Skeletal muscle tissue (tissue), 4 donors: ENCODE measurements around the gene CDH4. TPM values are rescaled to one million over a fixed set of nuclear protein-coding genes. Genes with fewer than 3 reads are reported as not detected.

Experiments
- H3K27ac ChIP-seq: one replicate; pipeline ENCODE4 v1.7.0; 2013; ENCODE audit warnings: mild to moderate bottlenecking, low read depth, low read length, inconsistent platforms
- H3K27me3 ChIP-seq, 3 donors: one replicate each; pipeline ENCODE4 v1.7.0; 2013; ENCODE audit warnings: low read length in 3 of 3; ENCODE audit not compliant: control insufficient read depth in 3 of 3, insufficient read depth in 3 of 3
- H3K36me3 ChIP-seq, 3 donors: one replicate each; pipeline ENCODE4 v1.7.0; 2013; ENCODE audit warnings: low read length in 3 of 3; ENCODE audit not compliant: control insufficient read depth in 3 of 3, insufficient read depth in 3 of 3
- H3K4me1 ChIP-seq, 3 donors: one replicate each; pipeline ENCODE4 v1.7.0; 2013; ENCODE audit warnings: low read length in 3 of 3, mild to moderate bottlenecking in 3 of 3; ENCODE audit not compliant: control insufficient read depth in 3 of 3, insufficient read depth in 3 of 3
- H3K4me3 ChIP-seq, 3 donors: one replicate each; pipeline ENCODE4 v1.7.0; 2013; ENCODE audit warnings: low read length in 3 of 3
- H3K9ac ChIP-seq, 3 donors: one replicate each; pipeline ENCODE4 v1.7.0; 2013; ENCODE audit warnings: low read length in 3 of 3, mild to moderate bottlenecking in 3 of 3, moderate library complexity in 2 of 3, low read depth in 1 of 3
- H3K9me3 ChIP-seq, 3 donors: one replicate each; pipeline ENCODE4 v1.7.0; 2013; ENCODE audit warnings: low read length in 3 of 3; ENCODE audit not compliant: control insufficient read depth in 3 of 3
- total RNA-seq: library from RNA; depleted of rRNA; stranded (reverse); fragments of >200 nt; gene quantifications from one replicate; pipeline ENCODE4 v1.2.3, GENCODE V29; 2014
- donor health status: Osteomylitis.

The CDH4 gene
- total RNA-seq, 1 donor from 2014 or later = 0.52 TPM

- no peaks in the 10 kb centered on the region for H3K9me3 ChIP-seq
- H3K27me3 ChIP-seq = peaks cover 4 to 7% (median 6%) of the 10 kb centered on the region in 3 donors
- H3K27ac ChIP-seq = no peak overlapping the region
- no peaks in the 10 kb centered on the region for H3K4me1 ChIP-seq
- no peak overlapping the region for H3K4me3 ChIP-seq
- no peaks in the 10 kb centered on the region for H3K36me3 ChIP-seq
- H3K9ac ChIP-seq = no peak overlapping the region
Measured at GRCh38 chr20:61223121-61223520, 28.9 kb upstream of the CDH4 start.

GRCh38 chr20:61230166-61230565 lies 21.9 kb upstream of the CDH4 start:
- no peaks in the 10 kb centered on the region for H3K36me3 ChIP-seq
- no peaks in the 10 kb centered on the region for H3K4me1 ChIP-seq
- peaks cover 5 to 16% (median 13%) of the 10 kb centered on the region in 3 donors for H3K9me3 ChIP-seq
- H3K27me3 ChIP-seq = peaks cover 2 to 6% (median 3%) of the 10 kb centered on the region in 3 donors
- no peak overlapping the region for H3K4me3 ChIP-seq
- H3K9ac ChIP-seq = no peak overlapping the region
- no peak overlapping the region for H3K27ac ChIP-seq

- no peaks in the 10 kb centered on the region for H3K36me3 ChIP-seq
- H3K9me3 ChIP-seq = peaks cover 5 to 16% (median 13%) of the 10 kb centered on the region in 3 donors
- H3K9ac ChIP-seq = no peak overlapping the region
- no peak overlapping the region for H3K27ac ChIP-seq
- H3K4me1 ChIP-seq = no peaks in the 10 kb centered on the region
- peaks cover 3 to 6% (median 6%) of the 10 kb centered on the region in 3 donors for H3K27me3 ChIP-seq
- H3K4me3 ChIP-seq = no peak overlapping the region
Measured at GRCh38 chr20:61233590-61233989, 18.5 kb upstream of the CDH4 start.

DNA sequence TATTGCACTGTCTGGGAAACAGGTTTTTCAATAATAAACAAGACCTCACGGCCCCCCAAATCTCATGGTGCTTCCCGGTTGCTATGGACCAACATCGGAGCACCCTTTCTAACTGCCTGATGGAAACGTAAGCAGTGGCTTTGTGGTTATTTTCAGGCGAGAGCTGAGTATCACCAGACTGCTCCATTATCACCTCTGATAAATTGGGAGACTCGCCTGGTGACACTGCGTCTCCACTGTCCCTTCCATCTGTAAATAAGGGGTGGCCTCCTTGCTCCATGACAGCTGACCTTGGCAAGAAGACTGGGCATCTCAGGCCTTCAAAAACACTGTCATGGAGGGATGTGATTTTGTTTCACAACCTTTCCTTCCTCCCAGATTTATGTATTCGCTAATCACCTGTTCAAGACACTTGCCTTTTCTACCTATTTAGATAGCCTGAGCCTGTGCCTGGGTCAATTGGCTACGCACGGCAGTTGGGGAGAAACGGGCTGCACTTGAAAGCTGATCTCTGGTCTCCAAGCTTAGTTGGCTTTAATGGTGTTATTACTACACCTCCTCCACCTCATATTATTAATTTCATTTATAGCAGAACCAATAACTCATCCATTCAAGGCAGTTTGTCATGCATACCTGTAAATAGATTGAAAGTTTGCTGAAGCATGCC lies 17.7 kb upstream of the CDH4 start:
- no peak overlapping the region for H3K27ac ChIP-seq
- H3K27me3 ChIP-seq = peaks cover 3 to 9% (median 6%) of the 10 kb centered on the region in 3 donors
- H3K4me3 ChIP-seq = no peak overlapping the region
- peaks cover 5 to 16% (median 13%) of the 10 kb centered on the region in 3 donors for H3K9me3 ChIP-seq
- no peaks in the 10 kb centered on the region for H3K36me3 ChIP-seq
- H3K4me1 ChIP-seq = no peaks in the 10 kb centered on the region
- no peak overlapping the region for H3K9ac ChIP-seq

DNA sequence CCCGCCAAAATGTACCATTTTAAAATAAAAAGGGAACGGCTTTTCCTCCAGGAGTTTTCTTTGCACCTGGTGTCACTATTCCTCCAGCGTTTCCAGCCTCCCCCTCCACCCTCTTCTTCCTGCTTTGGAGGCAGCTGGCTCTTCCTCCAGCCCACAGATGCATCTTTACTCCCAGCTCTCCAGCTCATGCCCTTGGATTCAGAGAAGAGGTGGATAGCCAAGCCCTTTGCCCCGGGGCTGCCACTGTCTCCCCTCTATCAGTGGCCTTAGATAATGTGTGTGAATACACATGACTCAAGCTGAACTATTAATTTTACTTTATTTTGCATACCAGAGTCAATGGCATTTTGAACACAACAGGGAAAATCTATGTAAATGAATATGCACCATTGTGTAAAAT lies 15.3 kb upstream of the CDH4 start:
- Histone ChIP-seq H3K4me3 (no peak overlapping the region), H3K27ac (no peak overlapping the region), H3K9me3 (peaks cover 7 to 9% (median 9%) of the 10 kb centered on the region in 3 donors), H3K4me1 (no peaks in the 10 kb centered on the region), H3K27me3 (peaks cover 6 to 15% (median 8%) of the 10 kb centered on the region in 3 donors), H3K36me3 (no peaks in the 10 kb centered on the region), H3K9ac (no peak overlapping the region)

DNA sequence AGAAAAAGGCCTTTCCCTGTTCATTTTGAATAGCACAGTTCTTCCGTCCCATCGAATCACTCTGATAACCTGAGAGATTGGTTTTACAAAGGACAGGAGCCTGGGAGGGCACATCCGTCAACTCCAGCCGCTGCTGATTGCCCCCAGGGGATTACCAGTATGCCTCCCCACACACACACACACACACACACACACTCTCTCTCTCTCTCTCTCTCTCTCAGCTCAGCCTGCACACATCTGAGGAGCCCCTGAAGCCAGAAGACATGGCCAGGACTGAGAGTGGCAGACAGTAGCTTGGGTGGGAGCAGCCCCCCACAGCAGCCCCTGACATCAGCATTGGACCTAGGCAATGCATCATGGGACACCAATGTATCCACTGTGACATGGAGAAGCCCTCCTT lies 13.2 kb upstream of the CDH4 start:
- H3K4me1 ChIP-seq = no peaks in the 10 kb centered on the region
- no peak overlapping the region for H3K9ac ChIP-seq
- H3K9me3 ChIP-seq = peaks cover 2 to 9% (median 9%) of the 10 kb centered on the region in 3 donors
- H3K4me3 ChIP-seq = no peak overlapping the region
- H3K27me3 ChIP-seq = peaks cover 8 to 15% (median 10%) of the 10 kb centered on the region in 3 donors
- no peaks in the 10 kb centered on the region for H3K36me3 ChIP-seq
- no peak overlapping the region for H3K27ac ChIP-seq

GRCh38 chr20:61240814-61241213 lies 11.2 kb upstream of the CDH4 start:
- Histone ChIP-seq H3K27me3 (peaks cover 8 to 15% (median 9%) of the 10 kb centered on the region in 3 donors), H3K9me3 (peaks cover 2 to 9% (median 9%) of the 10 kb centered on the region in 3 donors), H3K4me3 (no peak overlapping the region), H3K36me3 (no peaks in the 10 kb centered on the region), H3K4me1 (no peaks in the 10 kb centered on the region), H3K9ac (no peak overlapping the region), H3K27ac (no peak overlapping the region)

GRCh38 chr20:61244213-61244612 lies 7.8 kb upstream of the CDH4 start:
- no peaks in the 10 kb centered on the region for H3K36me3 ChIP-seq
- peaks cover 23 to 29% (median 23%) of the 10 kb centered on the region in 3 donors for H3K27me3 ChIP-seq
- no peak overlapping the region for H3K27ac ChIP-seq
- H3K4me1 ChIP-seq = no peaks in the 10 kb centered on the region
- H3K9me3 ChIP-seq = peaks cover 2 to 9% (median 9%) of the 10 kb centered on the region in 3 donors
- no peak overlapping the region for H3K4me3 ChIP-seq
- no peak overlapping the region for H3K9ac ChIP-seq

GRCh38 chr20:61246269-61246668 lies 5.8 kb upstream of the CDH4 start:
- H3K27me3 ChIP-seq = peaks cover 33 to 44% (median 35%) of the 10 kb centered on the region in 3 donors
- no peak overlapping the region for H3K4me3 ChIP-seq
- no peaks in the 10 kb centered on the region for H3K4me1 ChIP-seq
- H3K27ac ChIP-seq = no peak overlapping the region
- H3K36me3 ChIP-seq = no peaks in the 10 kb centered on the region
- no peak overlapping the region for H3K9ac ChIP-seq
- H3K9me3 ChIP-seq = peaks cover 0 to 2% (median 2%) of the 10 kb centered on the region in 3 donors

DNA sequence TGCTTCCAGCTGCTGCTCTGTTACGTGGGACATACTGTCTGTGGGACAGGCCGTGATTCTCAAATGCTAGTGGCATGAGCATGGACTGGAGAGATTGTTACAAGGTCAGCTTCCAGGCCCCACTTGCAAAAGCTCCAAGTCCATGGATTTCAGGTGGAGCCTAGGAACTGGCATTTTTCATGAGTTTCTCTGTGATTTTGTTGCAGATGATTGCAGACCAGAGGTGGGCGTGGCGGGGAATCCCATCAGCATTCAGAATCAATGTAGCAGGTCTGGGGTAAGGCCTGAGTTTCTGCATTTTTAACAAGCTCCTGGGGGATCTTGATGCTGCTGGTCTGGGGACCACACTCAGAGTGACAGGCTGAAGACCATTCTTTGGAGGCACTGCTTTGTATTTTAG lies 2.4 kb upstream of the CDH4 start:
- Histone ChIP-seq H3K9ac (no peak overlapping the region), H3K4me3 (no peak overlapping the region), H3K27ac (no peak overlapping the region), H3K9me3 (no peaks in the 10 kb centered on the region), H3K27me3 (peaks cover 54 to 58% (median 55%) of the 10 kb centered on the region in 3 donors), H3K4me1 (peaks cover 0 to 5% (median 2%) of the 10 kb centered on the region in 3 donors), H3K36me3 (no peaks in the 10 kb centered on the region)
